T-helper 2 cell (primary cell): ENCODE results near the gene RGL1.

Source experiments
- DNase-seq, 5 experiments: peaks; one replicate each; pipeline versions ENCODE4 v3.0.0 to v3.0.0-alpha.2; 2012 to 2022

RGL1 gene

DNA sequence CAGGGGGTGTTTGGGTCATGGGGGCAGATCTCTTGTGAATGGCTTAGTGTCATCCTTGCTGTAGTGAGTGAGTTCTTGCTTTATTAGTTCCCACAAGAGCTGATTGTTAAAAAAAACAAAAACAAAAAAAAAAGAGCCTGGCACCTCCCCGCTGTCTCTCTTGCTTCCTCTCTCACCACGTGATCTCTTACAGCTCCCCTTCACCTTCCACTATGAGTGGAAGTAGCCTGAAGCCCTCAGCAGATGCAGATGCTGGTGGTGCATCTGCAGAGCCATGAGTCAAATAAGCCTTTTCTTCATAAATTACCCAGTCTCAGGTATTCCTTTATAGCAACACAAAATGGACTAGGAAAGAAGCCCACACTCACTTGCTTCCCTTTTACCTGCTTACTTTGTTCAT lies 17.2 kb upstream of the RGL1 start:
- peak in 1 of 5 experiments; percentile 37 for DNase-seq

- no peak for DNase-seq
Observed at GRCh38 chr1:183791319-183791718, 13.6 kb upstream of the RGL1 start.

GRCh38 chr1:183792300-183792699 lies 12.6 kb upstream of the RGL1 start:
- no peak for DNase-seq

DNA sequence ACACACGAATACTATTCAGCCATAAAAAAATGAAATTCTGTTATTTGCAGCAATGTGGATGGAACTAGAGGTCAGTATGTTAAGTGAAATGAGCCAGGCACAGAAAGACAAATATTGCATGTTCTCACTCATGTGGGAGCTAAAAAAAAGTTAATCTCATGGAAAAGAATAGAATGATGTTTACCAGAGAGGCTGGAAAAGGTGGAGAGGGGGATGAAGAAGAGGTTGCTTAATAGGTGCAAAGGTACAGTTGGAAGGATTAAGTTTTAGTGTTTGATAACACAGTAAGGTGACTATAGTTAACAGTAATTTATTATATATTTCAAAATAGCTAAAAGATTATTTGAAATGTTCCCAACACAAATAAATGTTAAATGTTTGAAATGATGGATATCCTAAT lies 10.8 kb upstream of the RGL1 start:
- DNase-seq = no peak

DNA sequence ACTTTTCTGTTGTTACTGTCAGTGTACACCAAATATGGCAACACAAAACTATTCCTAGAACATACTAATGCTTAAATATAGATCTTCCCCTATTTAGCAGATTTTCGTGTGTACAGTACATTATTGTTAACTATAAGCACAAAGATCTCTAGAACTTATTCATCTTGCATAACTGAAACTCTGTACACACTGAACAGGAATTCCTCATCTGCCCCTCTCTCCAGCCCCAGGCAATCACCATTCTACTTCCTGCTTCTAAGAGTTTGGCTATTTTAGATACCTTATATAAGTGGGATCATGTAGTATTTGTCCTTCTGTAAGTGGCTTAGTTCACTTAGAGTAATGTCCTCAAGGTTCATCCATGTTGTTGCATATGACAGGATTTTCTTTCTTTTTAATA lies 4.5 kb upstream of the RGL1 start:
- no peak for DNase-seq

DNA sequence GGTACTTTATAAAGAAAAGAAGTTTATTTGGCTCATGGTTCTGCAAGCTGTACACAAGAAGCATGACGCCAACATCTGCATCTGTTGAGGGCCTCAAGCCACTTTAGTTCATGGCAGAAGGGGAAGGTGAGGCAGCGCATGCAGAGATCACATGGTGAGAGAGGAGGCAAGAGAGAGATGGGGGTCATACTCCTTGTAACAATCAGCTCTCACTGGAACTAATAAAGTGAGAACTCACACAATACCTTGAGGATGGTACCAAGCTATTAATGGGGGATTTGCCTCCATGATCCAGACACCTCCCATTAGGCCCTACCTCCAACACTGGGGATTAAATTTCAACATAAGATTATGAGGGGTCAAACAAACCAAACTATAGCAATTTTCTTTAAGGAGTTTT lies 3.3 kb upstream of the RGL1 start:
- no peak for DNase-seq

DNA sequence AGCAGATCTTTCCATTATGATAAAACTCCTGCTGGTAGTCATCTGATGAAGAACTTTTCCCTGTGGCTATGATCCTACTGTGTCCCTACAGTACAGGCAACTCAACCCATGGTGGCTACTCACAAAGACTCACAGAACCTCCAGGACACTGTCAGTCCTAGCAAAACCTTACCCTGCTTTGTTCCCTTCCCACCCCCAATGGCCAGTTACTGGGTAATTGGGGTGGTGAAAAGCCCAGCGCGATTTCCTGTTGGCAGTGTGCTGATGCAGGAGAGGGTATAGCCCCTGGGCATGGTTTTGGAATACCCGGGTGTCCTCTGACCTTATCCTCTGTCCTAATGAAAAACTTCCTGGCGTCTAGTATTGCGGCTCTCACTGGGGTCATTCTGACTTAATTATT lies 533 bp upstream of the RGL1 start:
- no peak for DNase-seq

- no peak for DNase-seq
Observed at GRCh38 chr1:183806125-183806524, 1.2 kb downstream of the RGL1 start.

DNA sequence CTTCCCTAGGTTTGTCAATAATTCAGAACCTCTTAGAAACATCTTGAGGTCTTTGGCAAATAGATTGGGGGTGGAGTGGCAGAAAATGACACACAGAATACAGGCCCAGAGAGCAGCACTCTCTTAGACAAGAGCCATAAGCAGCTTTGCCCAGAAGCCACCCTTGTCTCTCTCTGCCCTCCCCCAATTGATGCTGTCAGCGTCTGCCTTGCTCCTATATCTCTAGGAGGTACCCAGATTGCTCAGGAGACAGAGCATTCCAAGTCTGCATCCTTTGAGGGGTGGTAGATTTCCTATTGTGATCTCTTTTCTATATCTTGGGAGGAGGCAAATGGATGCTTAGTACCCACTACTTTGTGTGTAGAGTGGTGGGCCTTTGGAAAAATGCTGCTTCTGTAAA lies 1.8 kb downstream of the RGL1 start:
- DNase-seq = no peak

DNA sequence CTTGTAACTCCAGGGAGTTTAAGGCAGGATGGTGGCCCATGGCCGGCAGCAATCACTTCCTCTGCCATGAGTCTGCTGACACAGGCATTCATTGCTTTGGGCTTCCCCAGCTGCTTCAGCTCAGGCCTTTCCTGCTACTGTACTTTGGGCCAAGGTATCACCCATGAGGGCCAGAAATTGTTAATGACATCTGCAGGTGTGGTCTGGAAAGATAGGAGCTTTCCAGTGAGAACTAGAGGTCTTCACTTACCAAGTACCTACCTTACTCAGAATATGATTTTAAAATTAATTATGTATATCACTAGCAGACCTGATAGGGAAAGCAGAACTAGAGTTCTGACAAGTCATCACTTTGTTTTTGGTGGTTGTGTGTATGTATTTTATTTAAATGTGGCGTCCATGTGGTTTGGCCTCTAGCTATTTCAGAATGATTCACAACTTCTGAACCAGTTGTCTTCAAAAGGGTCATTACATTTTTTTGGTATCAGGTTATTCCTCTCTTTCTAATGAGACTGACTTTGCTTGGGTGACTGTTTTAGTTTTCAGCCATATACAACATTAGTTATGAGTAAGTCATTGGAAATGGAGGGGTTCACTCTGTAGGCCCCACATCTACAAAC lies 2.7 kb downstream of the RGL1 start:
- DNase-seq = peak in 1 of 5 experiments; percentile 76

DNA sequence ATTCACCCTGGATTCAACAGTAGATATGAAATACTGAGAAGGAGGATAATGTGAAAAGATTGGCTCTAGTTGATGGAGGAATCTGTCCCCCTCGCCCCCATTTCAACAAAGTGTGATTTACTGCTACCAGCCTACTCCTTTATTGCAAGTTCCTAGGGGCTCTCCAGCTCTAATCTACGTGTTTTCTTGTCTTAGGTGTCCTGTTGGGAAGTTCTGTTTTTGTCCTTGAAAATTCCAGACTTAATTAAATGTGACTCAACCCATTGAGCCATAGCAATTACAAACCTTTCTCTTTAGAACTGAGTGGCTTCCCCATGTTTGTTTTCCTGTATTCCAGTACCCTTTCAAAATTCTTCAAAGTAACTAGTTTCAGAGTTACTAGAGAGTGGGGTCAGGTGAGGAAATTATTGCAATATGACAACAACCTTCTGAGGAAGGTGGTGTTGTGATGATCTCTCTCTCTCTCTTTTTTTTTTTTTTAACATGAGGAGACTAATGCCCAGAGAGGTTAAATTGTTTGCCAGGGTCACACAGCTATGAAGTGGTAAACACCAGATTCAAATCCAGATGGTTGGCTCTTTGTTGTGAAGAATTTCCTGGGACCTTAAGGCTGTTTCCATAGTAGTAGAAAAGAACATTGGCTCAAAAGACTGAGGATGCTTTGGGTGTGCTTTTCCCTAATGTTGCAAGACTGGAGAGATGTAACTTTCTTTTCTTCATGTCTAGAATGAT lies 3.5 kb downstream of the RGL1 start:
- DNase-seq = no peak

DNA sequence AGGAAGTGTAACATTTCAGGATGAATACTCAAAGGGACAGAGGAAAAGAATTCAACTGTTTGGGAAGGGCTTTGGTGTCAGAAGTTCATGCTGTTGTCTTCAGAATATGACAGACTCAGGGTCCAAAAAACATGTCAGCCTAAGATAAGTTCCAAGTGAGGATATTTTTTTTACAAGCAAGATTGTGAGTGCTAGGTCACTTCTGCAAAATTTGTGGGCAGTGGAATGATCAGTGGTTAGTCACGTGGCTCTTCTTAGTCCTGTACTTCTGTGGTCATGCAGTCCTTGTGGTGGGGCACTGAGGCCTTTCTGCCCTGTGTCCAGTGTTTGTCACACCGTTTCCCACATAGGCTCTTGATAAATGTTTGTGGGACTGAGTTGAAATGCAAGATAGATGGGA lies 5.2 kb downstream of the RGL1 start:
- no peak for DNase-seq

- no peak for DNase-seq
Observed at GRCh38 chr1:183810756-183811544, 6.0 kb downstream of the RGL1 start.

DNA sequence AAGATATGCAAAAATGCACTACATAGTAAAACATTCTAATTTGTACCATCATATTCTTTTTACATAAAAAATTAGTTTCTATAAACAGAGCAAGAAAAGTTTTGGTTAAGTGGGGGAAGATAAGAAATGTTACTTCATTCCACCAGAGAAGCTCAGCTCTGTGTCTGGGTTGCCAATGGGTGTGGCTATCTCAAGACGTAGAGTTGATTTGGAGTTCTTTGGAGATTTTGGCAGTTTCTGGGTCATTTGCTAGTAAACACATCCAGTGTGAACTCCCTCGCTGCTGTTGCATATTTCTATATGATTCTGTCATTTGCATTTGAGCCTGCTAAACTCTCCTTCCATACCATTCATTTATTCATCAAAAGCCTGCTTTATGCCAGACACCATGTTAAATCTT lies 7.2 kb downstream of the RGL1 start:
- no peak for DNase-seq

- no peak for DNase-seq
Observed at GRCh38 chr1:183812686-183813569, 8.0 kb downstream of the RGL1 start.

DNA sequence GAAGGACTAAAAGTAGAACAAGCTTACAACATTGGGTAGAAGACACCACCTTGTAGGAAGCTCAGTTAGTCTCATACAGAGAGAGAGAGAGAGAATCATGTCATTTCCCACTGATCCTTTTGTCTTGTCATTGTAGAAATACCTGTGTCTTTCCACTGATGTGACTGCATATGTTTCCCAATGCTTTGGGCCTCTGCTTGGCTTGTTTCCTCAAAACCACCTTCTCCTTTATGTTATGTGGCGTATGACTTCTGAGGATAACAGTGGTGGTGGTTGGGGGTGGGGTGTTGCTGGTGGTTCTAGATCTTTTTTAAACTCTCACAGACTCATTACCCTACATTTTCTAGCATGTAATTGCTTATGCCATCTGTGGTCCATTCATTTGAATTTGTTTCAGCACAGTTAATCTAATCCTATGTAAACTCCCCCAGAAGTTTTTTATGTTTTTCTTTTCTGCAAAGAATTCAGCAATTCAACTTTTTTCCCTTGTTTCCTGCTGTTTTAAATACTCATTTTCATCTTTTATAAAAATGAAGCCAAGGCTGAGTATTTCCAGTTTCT lies 9.3 kb downstream of the RGL1 start:
- DNase-seq = no peak

DNA sequence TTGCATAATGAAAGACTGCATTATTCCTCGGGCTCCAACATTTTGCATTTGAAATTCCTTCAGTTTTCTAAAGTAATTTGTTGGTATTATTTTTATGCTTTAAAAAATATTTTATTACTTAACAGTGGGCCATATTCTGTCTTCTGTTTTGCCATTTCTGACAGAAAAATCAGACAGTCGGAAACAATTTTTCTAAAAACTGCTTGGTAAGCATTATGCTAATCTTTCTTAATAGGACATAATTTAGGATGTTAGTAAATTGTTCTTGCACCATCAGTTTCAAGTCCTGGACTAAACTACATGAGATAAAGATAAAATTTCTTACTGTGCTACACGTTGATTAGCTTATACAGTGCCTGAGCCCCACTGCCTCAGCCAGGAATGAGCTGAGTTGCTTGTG lies 11.2 kb downstream of the RGL1 start:
- no peak for DNase-seq

DNA sequence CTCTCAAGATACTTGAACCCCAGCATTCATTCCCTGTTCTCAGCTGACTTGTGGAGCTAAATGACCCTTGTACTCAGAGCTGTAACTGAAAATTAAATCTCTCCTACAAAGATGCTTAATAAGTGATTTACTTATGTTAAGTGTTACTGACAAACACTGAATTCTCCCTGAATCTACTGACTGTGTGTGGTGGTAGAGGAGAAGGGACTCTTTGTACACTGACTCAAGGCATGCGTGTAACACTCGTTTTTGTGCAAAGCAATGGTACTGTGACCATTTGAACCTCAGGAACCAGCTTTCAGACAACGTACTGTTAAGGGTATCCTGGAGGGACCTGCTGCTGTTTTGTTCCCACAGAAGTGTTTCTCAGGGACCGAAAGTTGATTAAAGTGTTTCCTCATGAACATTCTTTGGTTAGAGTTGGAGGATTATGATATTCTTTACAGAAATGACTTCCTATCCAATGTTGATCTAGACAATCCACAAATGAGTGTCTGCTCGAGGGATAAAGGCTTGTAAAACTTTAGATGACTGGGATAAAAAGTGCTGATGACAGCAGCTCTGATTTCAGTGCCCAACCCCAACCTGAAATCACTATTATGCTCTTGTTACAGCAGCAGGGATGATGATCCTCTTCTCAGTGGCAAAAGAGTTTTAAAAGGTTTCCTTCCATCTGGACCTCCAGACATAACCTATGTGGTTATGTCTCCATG lies 12.8 kb downstream of the RGL1 start:
- DNase-seq = no peak

GRCh38 chr1:183819059-183819458 lies 14.1 kb downstream of the RGL1 start:
- DNase-seq = no peak

GRCh38 chr1:183821309-183821888 lies 16.5 kb downstream of the RGL1 start:
- DNase-seq = no peak

DNA sequence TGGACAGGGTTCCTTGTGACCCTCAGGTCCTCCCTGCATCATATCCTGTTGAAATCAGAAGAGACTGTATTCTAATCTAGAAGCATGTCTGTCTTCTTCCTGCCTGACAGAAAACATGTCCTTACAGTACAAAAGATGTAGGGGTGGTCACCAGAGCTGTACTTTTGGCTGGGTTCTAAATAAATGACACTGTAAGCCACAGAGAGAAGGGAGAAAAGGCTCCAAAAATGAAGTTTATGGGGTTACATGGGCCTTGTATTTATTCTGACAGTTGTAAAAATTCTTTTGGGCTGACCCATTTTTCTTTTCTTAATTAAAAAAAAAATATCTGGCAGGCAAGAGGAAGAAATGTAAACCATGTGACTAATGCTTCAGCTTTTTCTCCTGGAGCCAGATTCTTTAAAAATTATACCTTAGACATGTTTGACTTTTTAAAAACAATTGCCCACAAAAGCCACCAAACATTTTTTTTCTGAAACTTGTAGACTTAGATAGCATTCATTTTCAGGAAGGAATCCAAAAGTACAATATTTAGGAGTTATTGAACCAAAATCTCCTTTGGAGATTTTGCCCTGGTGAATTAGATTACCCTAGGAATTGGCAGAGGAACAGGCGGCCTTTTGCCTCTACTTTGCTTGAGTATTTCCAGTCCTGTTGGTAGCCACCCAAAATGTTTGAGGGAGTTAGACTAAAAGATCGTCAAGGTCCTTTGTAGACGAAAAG lies 17.1 kb downstream of the RGL1 start:
- DNase-seq = no peak
